Measurements from ENCODE around the gene GLRX.
"Not testable (repeated sequence)": the region's sequence is repeated elsewhere in the genome, so short reads cannot be mapped to it uniquely, and the experiment has no call there.

GLRX gene, protein sequence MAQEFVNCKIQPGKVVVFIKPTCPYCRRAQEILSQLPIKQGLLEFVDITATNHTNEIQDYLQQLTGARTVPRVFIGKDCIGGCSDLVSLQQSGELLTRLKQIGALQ

DNA sequence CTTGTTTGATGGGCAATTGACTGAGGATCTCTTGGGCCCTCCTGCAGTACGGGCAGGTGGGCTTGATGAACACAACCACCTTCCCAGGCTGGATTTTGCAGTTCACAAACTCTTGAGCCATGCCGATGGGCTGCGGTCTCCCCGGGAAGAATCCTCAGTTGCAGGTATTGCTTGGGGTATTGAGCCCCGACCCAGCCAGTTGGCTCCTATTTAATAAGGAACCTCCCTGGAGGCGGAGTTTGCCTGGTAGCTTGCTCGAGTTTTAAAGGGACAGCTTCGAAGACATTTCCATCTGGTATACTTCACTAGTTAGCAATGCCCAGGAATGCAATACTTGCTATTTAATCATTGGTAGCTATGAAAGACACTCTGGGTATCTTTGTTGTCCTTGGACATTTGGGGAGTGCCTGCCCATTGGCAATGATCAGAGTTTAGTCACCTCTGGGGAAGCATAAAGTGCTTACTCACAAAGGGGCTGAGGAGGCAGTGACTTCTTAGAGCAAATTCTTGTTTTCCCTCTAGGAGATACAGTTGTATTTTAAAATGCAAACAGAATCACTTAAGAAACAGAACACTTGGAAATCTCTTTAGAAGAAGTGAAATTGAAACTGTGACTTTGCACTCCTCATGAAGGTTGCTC is at the start of gene GLRX:
Gene GLRX, minus strand, starts transcription at position 185 of the 640 bp plus-strand sequence. Its CDS starts 64 bp downstream, at position 121.
- DNase-seq (ENCODE audit: low read depth), result peak; percentile 93
- TF ChIP-seq, protein P1, sequence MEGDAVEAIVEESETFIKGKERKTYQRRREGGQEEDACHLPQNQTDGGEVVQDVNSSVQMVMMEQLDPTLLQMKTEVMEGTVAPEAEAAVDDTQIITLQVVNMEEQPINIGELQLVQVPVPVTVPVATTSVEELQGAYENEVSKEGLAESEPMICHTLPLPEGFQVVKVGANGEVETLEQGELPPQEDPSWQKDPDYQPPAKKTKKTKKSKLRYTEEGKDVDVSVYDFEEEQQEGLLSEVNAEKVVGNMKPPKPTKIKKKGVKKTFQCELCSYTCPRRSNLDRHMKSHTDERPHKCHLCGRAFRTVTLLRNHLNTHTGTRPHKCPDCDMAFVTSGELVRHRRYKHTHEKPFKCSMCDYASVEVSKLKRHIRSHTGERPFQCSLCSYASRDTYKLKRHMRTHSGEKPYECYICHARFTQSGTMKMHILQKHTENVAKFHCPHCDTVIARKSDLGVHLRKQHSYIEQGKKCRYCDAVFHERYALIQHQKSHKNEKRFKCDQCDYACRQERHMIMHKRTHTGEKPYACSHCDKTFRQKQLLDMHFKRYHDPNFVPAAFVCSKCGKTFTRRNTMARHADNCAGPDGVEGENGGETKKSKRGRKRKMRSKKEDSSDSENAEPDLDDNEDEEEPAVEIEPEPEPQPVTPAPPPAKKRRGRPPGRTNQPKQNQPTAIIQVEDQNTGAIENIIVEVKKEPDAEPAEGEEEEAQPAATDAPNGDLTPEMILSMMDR (IDR thresholded peaks at IDR 0.05; ENCODE audit: insufficient read depth, low read depth, low read length, missing control alignments), result no peak
- H3K4me3 ChIP-seq (ENCODE audit: low read length), result peak within 1 kb of the TSS; percentile 89

DNA sequence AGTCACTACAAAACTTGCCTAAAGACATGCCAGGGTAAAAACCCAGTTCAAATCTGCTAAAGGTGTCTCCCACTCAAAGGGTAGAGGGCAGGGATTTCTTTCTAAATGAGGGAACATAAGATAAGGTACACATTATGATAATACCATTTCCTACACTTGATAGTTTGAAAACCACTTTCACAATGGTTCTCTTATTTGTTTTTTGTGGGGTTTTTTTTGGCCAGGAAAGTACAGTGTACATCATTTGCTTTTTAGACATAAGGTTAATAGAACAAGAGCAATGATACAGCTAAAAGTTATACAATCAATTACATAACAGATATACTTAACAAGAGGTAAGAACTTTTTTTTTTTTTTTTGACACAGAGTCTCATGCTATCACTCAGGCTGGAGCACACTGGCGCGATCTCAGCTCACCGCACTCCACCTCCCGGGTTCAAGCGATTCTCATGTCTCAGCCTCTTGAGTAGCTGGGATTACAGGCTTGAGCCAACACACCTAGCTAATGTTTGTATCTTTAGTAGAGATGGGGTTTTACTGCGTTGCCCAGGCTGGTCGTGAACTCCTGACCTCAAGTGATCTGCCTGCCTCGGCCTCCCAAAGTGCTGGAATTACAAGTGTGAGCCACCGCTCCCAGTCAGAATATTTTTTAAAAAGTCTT is 48.8 kb upstream of the GLRX start:
- TF ChIP-seq, protein P1 (IDR thresholded peaks at IDR 0.05; ENCODE audit: insufficient read depth, low read depth, low read length, missing control alignments), result no peak
- no peak overlapping the region for H3K4me3 ChIP-seq (ENCODE audit: low read length)
- no peak for DNase-seq (ENCODE audit: low read depth)

DNA sequence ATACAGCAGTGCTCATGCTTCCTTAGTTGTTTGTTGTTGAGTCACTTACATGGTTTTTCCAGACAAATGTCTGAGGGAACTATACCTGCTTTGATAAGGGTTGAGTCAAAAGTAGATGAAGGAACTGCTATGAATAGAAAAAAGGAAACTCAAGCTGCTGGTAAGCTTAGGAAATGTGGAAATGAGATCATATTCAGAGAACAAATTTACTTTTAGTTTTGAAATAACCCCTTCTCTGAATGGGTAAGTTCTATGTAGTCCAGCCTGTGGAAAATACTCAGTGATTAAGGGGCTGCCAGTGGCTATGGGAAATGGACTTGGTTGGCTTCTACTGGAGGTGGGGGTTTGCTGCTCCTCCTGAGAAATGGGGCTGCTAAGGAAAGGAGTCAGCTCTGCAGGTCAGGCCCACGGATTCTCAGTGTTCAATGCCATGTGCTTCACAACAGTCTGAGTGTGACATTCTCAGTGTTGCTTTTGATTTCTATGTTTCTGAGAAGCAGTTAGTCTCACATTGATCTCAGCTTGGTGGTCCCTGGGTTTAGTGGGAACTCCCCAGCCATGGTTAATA is 47.7 kb upstream of the GLRX start:
- H3K4me3 ChIP-seq (ENCODE audit: low read length), result no peak overlapping the region
- TF ChIP-seq, protein P1 (IDR thresholded peaks at IDR 0.05; ENCODE audit: insufficient read depth, low read depth, low read length, missing control alignments), result no peak
- peak; percentile 86 for DNase-seq (ENCODE audit: low read depth)

DNA sequence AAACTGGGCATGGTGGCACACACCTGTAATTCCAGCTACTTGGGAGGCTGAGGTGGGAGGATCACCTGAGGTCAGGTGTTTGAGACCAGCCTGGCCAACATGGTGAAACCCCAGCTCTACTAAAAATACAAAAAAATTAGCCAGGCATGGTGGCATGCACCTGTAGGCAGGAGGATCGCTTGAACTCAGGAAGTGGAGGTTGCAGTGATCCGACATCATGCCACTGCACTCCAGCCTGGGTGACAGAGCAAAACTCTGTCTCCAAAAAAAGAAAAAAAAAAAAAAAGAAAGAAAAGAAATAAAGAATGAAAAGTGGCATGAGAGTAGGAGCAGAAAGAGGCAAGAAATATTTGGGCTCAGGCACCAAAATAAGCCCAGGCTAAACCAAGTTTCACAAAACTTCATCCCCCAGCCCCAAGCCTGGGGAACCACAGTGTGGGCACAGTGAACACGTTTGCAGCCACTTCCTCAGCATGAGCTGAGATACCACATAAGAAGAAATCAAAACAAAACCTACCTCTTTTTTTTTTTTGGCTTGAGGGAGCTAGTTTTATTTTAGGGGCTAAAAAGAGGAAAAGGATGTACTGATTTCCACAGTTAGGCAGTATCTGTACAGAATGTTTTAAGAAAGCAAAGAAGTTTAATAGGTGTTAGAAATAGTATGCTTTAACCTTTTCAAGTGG is 46.8 kb upstream of the GLRX start:
- not testable (repeated sequence) for H3K4me3 ChIP-seq (ENCODE audit: low read length); DNase-seq (ENCODE audit: low read depth)

DNA sequence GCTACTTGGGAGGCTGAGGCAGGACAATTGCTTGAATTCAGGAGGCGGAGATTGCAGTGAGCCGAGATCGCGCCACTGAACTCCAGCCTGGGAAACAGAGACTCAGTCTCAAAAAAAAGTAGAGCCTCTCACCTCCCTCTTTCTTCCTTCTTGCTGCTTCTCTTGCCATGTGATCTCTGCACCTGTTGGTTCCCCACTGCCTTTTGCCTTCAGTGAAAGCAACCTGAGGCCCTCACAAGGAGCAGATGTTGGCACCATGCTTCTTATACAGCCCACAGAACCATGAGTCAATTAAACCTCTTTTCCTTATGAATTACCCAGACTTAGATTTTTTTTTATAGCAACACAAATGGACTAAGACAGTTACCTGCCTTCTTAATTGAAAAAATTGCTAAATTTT is 45.6 kb upstream of the GLRX start:
- no peak for DNase-seq (ENCODE audit: low read depth)
- TF ChIP-seq, protein P1 (IDR thresholded peaks at IDR 0.05; ENCODE audit: insufficient read depth, low read depth, low read length, missing control alignments), result no peak
- H3K4me3 ChIP-seq (ENCODE audit: low read length), result no peak overlapping the region

DNA sequence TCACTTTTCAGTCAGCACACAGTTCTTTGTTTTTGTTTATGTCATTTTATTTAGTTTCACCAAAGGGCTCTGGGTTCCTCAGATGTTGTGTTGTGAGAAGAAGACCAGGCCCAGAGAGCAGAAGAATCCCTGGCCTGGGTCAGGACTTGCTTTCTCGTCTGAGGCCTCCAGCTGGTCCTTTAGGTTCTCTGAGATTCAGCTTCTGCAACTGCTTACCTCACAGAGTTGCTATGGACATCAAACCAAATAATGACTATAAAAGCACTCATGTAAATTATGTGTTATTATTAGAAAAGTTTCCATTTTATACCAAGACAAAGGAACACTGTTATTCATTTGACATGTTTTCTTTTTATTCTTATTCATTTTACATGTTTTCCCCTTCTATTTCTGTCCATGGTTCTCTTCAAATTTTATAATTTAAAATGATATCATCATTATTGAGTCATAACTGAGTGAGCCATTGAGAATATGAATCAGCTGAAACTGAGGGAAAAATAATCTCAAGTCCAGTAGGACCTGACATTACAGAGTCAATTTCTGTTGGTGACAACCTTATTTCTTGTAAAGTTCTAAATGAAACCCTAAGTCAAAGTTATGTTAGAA is 44.0 kb upstream of the GLRX start:
- peak; percentile 59 for DNase-seq (ENCODE audit: low read depth)
- no peak overlapping the region for H3K4me3 ChIP-seq (ENCODE audit: low read length)
- TF ChIP-seq, protein P1 (IDR thresholded peaks at IDR 0.05; ENCODE audit: insufficient read depth, low read depth, low read length, missing control alignments), result no peak

Data from epithelial cell of esophagus (primary cell).